Astrocyte (in vitro differentiated cells and primary cell): ENCODE measurements around the gene ZC3H18. TPM values are rescaled to one million over a fixed set of nuclear protein-coding genes. Genes with fewer than 3 reads are reported as not detected.

Experiments
- DNase-seq: peaks from one replicate; pipeline ENCODE4 v3.0.0-alpha.2; 2010; ENCODE audit warnings: low read depth
- FAIRE-seq: peaks from 2 replicates; lab custom pipeline; 2011; peaks lifted over from hg19 to GRCh38; lab: Jason Lieb, UNC
- H2AFZ ChIP-seq: 2 replicates; pipeline ENCODE4 v1.6.0; 2012; ENCODE audit warnings: low read depth, low read length, inconsistent platforms
- H3K27ac ChIP-seq: 2 replicates; pipeline ENCODE4 v1.5.1; 2011; ENCODE audit warnings: low read depth, low read length, inconsistent platforms
- H3K27me3 ChIP-seq: 2 replicates; pipeline ENCODE4 v1.6.0; 2011; ENCODE audit warnings: low read length, inconsistent platforms; ENCODE audit not compliant: insufficient read depth
- H3K36me3 ChIP-seq: 2 replicates; pipeline ENCODE4 v1.5.1; 2011; ENCODE audit warnings: low read length, inconsistent platforms; ENCODE audit not compliant: insufficient read depth
- H3K4me1 ChIP-seq: 2 replicates; pipeline ENCODE4 v1.5.1; 2011; ENCODE audit warnings: low read length, inconsistent platforms; ENCODE audit not compliant: insufficient read depth
- H3K4me2 ChIP-seq: 2 replicates; pipeline ENCODE4 v1.6.0; 2012; ENCODE audit warnings: low read length, inconsistent platforms
- H3K4me3 ChIP-seq: 2 replicates; pipeline ENCODE4 v1.5.1; 2011; ENCODE audit warnings: low read depth, mild to moderate bottlenecking, low read length, inconsistent platforms; ENCODE audit not compliant: insufficient read depth
- H3K79me2 ChIP-seq: 2 replicates; pipeline ENCODE4 v1.6.0; 2012; ENCODE audit warnings: mild to moderate bottlenecking, low read length, inconsistent platforms; ENCODE audit not compliant: insufficient read depth
- H3K9ac ChIP-seq: 2 replicates; pipeline ENCODE4 v1.6.0; 2012; ENCODE audit warnings: mild to moderate bottlenecking, low read length, inconsistent platforms
- H3K9me3 ChIP-seq: 2 replicates; pipeline ENCODE4 v1.5.1; 2012; ENCODE audit warnings: low read depth, mild to moderate bottlenecking, low read length, inconsistent platforms; ENCODE audit not compliant: insufficient read depth
- H4K20me1 ChIP-seq: 2 replicates; pipeline ENCODE4 v1.6.0; 2012; ENCODE audit warnings: low read length, inconsistent platforms; ENCODE audit not compliant: insufficient read depth
- H3K27ac Mint-ChIP-seq: one replicate; pipeline ENCODE4 v1.8.0; 2021; ENCODE audit warnings: mild to moderate bottlenecking, mixed read lengths; ENCODE audit not compliant: unreplicated experiment
- H3K27me3 Mint-ChIP-seq: one replicate; pipeline ENCODE4 v1.8.0; 2021; ENCODE audit warnings: low read depth, mixed read lengths; ENCODE audit not compliant: unreplicated experiment
- H3K36me3 Mint-ChIP-seq: one replicate; pipeline ENCODE4 v1.8.0; 2021; ENCODE audit warnings: low read depth, mixed read lengths; ENCODE audit not compliant: unreplicated experiment
- H3K4me1 Mint-ChIP-seq: one replicate; pipeline ENCODE4 v1.8.0; 2021; ENCODE audit warnings: low read depth, mixed read lengths; ENCODE audit not compliant: unreplicated experiment
- H3K4me3 Mint-ChIP-seq: one replicate; pipeline ENCODE4 v1.8.0; 2021; ENCODE audit warnings: mild to moderate bottlenecking, moderate library complexity, mixed read lengths; ENCODE audit not compliant: unreplicated experiment
- H3K9me3 Mint-ChIP-seq: one replicate; pipeline ENCODE4 v1.8.0; 2021; ENCODE audit warnings: mild to moderate bottlenecking, mixed read lengths; ENCODE audit not compliant: unreplicated experiment
- EZH2 ChIP-seq: IDR thresholded peaks from 2 replicates; pipeline ENCODE4 v1.6.1; 2012; ENCODE audit warnings: mild to moderate bottlenecking, low read length, inconsistent platforms; ENCODE audit not compliant: insufficient read depth
- total RNA-seq: library from RNA; stranded (reverse); gene quantifications from 2 replicates; pipeline ENCODE4 v1.2.1, GENCODE V29; 2021
- TF ChIP-seq, protein P1 (sequence below): IDR thresholded peaks from 2 replicates; pipeline ENCODE4 v1.5.1; 2011; ENCODE audit warnings: low read depth, mild to moderate bottlenecking, inconsistent platforms, low read length, moderate library complexity; ENCODE audit not compliant: insufficient read depth

The ZC3H18 gene
- total RNA-seq, 1 donor from 2014 or later, result 32.8 TPM

DNA sequence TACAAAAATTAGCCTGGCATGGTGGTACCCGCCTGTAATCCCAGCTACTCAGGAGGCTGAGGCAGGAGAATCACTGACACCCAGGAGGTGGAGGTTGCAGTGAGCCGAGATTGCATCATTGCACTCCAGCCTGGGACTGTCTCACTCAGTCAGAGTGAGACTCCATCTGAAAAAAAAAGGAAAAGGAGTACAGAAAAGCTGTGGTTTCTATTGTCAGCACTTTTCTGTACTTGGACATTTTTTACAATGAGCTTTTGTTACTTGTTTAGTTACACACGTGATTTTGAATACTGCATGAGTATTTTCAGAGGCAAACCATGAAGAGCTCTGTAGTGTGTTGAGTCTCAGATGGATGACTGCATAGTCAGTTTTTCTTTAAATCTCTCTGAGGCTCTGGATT, 26.3 kb downstream of the ZC3H18 start:
- Mint-ChIP-seq H3K4me3 (no peak overlapping the region), H3K9me3 (no peaks in the 10 kb centered on the region), H3K36me3 (peaks cover 17% of the 10 kb centered on the region), H3K27ac (peak overlapping the region; percentile 89), H3K4me1 (peaks cover 5% of the 10 kb centered on the region), H3K27me3 (no peaks in the 10 kb centered on the region)
- Histone ChIP-seq H3K27ac (no peak overlapping the region), H3K9me3 (no peaks in the 10 kb centered on the region), H3K4me1 (no peaks in the 10 kb centered on the region), H3K4me2 (no peak overlapping the region), H3K79me2 (peaks cover 22% of the 10 kb centered on the region), H3K27me3 (no peaks in the 10 kb centered on the region), H3K36me3 (peaks cover 28% of the 10 kb centered on the region), H3K4me3 (no peak overlapping the region), H2AFZ (no peak overlapping the region), H3K9ac (no peak overlapping the region), H4K20me1 (peaks cover 46% of the 10 kb centered on the region)
- DNase-seq (no peak), FAIRE-seq (no peak)
- TF ChIP-seq, protein P1, sequence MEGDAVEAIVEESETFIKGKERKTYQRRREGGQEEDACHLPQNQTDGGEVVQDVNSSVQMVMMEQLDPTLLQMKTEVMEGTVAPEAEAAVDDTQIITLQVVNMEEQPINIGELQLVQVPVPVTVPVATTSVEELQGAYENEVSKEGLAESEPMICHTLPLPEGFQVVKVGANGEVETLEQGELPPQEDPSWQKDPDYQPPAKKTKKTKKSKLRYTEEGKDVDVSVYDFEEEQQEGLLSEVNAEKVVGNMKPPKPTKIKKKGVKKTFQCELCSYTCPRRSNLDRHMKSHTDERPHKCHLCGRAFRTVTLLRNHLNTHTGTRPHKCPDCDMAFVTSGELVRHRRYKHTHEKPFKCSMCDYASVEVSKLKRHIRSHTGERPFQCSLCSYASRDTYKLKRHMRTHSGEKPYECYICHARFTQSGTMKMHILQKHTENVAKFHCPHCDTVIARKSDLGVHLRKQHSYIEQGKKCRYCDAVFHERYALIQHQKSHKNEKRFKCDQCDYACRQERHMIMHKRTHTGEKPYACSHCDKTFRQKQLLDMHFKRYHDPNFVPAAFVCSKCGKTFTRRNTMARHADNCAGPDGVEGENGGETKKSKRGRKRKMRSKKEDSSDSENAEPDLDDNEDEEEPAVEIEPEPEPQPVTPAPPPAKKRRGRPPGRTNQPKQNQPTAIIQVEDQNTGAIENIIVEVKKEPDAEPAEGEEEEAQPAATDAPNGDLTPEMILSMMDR, result no peak
- no peak for TF ChIP-seq EZH2

DNA sequence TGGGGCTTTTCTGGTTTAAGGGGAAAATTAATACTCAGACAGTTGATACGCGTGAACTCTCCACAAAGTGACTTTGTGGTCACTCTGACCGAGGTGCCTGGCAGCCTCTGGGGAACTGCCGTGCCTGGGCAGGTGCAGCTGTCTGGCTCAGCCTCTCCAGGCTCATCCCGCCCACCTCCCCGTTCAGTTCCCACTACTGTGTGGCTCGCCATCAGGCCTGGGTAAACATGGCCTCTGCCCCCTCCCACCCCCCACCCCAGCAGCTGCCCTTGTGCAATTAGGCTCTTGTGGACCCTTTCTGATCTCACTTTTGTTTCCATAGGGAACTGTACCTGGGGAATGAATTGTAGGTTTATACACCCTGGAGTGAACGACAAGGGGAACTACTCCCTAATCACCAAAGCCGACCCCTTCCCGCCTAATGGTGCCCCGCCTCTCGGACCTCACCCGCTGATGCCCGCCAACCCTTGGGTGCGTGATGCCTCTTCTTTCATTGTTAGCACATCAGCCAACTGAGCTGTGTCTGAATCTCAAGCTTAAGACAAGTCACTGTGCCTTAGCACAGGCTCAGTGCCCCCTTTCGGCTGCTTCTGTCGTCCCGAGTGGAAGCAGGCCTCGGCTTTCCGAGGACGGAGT, 27.8 kb downstream of the ZC3H18 start:
- no peak overlapping the region for H3K27ac ChIP-seq
- FAIRE-seq, result no peak
- Mint-ChIP-seq H3K4me1 (peaks cover 5% of the 10 kb centered on the region), H3K27me3 (no peaks in the 10 kb centered on the region), H3K9me3 (no peaks in the 10 kb centered on the region), H3K36me3 (peaks cover 19% of the 10 kb centered on the region), H3K4me3 (no peak overlapping the region), H3K27ac (no peak overlapping the region)
- DNase-seq, result no peak
- no peak overlapping the region for H2AFZ ChIP-seq
- peaks cover 46% of the 10 kb centered on the region for H4K20me1 ChIP-seq
- H3K27me3 ChIP-seq, result no peaks in the 10 kb centered on the region
- peaks cover 35% of the 10 kb centered on the region for H3K36me3 ChIP-seq
- no peak overlapping the region for H3K4me3 ChIP-seq
- no peak overlapping the region for H3K4me2 ChIP-seq
- no peaks in the 10 kb centered on the region for H3K9me3 ChIP-seq
- no peak overlapping the region for H3K9ac ChIP-seq
- peaks cover 17% of the 10 kb centered on the region for H3K79me2 ChIP-seq
- no peak for TF ChIP-seq EZH2
- TF ChIP-seq, protein P1, result no peak
- no peaks in the 10 kb centered on the region for H3K4me1 ChIP-seq

DNA sequence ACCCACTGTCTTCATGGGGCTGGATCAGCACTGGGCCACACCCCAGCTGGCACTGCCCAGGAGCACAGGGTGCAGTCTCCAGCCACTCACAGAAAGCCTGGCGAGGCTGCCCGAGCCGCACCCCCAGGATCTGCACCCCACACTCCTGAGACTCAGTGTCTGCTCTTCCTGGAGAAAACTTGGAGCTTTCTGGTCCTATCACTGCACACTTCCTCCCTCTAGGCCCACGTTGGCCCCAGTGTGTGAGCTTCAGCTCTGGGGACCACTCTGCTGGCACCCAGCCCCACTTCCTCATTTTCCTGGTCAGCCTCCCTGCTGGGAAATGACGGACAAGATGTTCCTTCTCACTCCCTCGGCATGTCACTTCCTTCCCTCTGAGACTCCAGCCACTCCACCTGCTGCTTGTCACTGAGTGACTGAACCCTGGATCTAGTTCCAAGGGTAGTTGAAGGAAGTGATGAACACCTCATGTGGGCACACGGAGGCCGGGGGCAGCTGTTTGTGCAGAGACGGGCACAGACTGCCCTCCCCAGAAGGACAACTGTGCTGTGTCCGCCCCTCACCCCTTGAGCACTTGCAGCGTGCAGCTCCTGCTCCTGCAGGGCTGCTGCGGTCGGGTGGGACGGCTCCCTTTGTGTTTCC, 29.0 kb downstream of the ZC3H18 start:
- no peak for FAIRE-seq
- no peak overlapping the region for H3K4me2 ChIP-seq
- Mint-ChIP-seq H3K9me3 (no peaks in the 10 kb centered on the region), H3K27me3 (no peaks in the 10 kb centered on the region), H3K4me3 (no peak overlapping the region), H3K27ac (peak overlapping the region; percentile 66), H3K36me3 (peaks cover 22% of the 10 kb centered on the region), H3K4me1 (peaks cover 5% of the 10 kb centered on the region)
- H3K36me3 ChIP-seq, result peaks cover 32% of the 10 kb centered on the region
- no peak overlapping the region for H3K9ac ChIP-seq
- peaks cover 36% of the 10 kb centered on the region for H4K20me1 ChIP-seq
- H3K4me3 ChIP-seq, result no peak overlapping the region
- DNase-seq, result no peak
- H2AFZ ChIP-seq, result no peak overlapping the region
- peaks cover 10% of the 10 kb centered on the region for H3K79me2 ChIP-seq
- no peaks in the 10 kb centered on the region for H3K27me3 ChIP-seq
- H3K27ac ChIP-seq, result no peak overlapping the region
- no peaks in the 10 kb centered on the region for H3K9me3 ChIP-seq
- no peak for TF ChIP-seq EZH2
- TF ChIP-seq, protein P1, result no peak
- H3K4me1 ChIP-seq, result no peaks in the 10 kb centered on the region
